SH-SY5Y (cell line): ENCODE measurements around the gene TMEM50B.

ENCODE experiments used
- GATA2 ChIP-seq: IDR thresholded peaks from 2 replicates; pipeline ENCODE4 v1.6.1; 2011; ENCODE audit warnings: mild to moderate bottlenecking, low read depth, low read length
- GATA3 ChIP-seq: IDR thresholded peaks from 2 replicates; pipeline ENCODE4 v1.6.1; 2011; ENCODE audit warnings: low read depth, mild to moderate bottlenecking, low read length, moderate library complexity

GRCh38 chr21:33512481-33512880 lies 32.7 kb upstream of the TMEM50B start:
- TF ChIP-seq GATA2 (no peak), GATA3 (no peak)
